ENCODE data around the gene SPARCL1.
"Not testable (repeated sequence)": the region's sequence is repeated elsewhere in the genome, so short reads cannot be mapped to it uniquely, and the experiment has no call there.

Gene SPARCL1

DNA sequence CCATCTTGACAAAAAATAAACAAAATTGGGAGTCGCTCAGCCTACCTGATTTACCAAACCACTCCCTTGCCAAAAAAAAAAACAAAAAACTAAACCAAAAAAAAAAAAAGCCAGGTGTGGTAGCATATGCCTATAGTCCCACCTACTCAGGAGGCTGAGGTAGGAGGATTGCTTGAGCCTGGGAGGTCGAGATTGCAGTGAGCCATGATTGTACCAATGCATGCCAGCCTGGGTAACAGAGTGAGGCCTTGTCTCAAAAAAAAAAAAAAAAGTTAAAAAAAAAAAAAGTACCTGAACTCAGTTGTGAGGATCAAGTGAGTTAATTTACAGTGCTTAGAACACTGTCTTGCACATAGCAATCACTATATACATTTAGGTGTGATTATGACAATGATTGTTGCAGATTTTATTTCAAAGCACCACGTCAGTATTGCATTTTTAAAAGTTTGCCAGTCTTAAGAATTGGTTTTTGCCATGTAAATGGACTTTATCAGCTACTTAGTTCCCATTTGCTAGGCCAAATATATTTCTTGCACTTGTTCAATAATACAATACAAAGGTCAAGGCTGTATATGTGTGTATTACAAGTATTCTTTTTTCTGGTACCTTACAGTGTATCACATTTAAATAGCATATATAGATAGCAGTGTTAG lies 102.2 kb downstream of the SPARCL1 start:
- Histone ChIP-seq H3K27ac (replicated peaks) (no peak overlapping the region), H3K27me3 (ENCODE audit: insufficient read depth, poor library complexity, severe bottlenecking) (no peaks in the 10 kb centered on the region), H3K4me3 (replicated peaks; ENCODE audit: insufficient read depth, low read length) (no peak overlapping the region)
- DNase-seq (ENCODE audit: low read depth in 1 of 2, low spot score in 1 of 2) = no peak
- TF ChIP-seq POLR2AphosphoS5 (IDR thresholded peaks at IDR 0.05; ENCODE audit: low read depth) (no peak), GABPA (IDR thresholded peaks at IDR 0.05; ENCODE audit: low read depth) (no peak), SPI1 (IDR thresholded peaks at IDR 0.05; ENCODE audit: borderline replicate concordance, low read depth) (no peak)
- TF ChIP-seq, protein P1, sequence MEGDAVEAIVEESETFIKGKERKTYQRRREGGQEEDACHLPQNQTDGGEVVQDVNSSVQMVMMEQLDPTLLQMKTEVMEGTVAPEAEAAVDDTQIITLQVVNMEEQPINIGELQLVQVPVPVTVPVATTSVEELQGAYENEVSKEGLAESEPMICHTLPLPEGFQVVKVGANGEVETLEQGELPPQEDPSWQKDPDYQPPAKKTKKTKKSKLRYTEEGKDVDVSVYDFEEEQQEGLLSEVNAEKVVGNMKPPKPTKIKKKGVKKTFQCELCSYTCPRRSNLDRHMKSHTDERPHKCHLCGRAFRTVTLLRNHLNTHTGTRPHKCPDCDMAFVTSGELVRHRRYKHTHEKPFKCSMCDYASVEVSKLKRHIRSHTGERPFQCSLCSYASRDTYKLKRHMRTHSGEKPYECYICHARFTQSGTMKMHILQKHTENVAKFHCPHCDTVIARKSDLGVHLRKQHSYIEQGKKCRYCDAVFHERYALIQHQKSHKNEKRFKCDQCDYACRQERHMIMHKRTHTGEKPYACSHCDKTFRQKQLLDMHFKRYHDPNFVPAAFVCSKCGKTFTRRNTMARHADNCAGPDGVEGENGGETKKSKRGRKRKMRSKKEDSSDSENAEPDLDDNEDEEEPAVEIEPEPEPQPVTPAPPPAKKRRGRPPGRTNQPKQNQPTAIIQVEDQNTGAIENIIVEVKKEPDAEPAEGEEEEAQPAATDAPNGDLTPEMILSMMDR (IDR thresholded peaks at IDR 0.05; ENCODE audit: insufficient read depth, low read length) = no peak
- TF ChIP-seq, protein P2, sequence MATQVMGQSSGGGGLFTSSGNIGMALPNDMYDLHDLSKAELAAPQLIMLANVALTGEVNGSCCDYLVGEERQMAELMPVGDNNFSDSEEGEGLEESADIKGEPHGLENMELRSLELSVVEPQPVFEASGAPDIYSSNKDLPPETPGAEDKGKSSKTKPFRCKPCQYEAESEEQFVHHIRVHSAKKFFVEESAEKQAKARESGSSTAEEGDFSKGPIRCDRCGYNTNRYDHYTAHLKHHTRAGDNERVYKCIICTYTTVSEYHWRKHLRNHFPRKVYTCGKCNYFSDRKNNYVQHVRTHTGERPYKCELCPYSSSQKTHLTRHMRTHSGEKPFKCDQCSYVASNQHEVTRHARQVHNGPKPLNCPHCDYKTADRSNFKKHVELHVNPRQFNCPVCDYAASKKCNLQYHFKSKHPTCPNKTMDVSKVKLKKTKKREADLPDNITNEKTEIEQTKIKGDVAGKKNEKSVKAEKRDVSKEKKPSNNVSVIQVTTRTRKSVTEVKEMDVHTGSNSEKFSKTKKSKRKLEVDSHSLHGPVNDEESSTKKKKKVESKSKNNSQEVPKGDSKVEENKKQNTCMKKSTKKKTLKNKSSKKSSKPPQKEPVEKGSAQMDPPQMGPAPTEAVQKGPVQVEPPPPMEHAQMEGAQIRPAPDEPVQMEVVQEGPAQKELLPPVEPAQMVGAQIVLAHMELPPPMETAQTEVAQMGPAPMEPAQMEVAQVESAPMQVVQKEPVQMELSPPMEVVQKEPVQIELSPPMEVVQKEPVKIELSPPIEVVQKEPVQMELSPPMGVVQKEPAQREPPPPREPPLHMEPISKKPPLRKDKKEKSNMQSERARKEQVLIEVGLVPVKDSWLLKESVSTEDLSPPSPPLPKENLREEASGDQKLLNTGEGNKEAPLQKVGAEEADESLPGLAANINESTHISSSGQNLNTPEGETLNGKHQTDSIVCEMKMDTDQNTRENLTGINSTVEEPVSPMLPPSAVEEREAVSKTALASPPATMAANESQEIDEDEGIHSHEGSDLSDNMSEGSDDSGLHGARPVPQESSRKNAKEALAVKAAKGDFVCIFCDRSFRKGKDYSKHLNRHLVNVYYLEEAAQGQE (IDR thresholded peaks at IDR 0.05; ENCODE audit: insufficient replicate concordance, low read depth) = no peak

DNA sequence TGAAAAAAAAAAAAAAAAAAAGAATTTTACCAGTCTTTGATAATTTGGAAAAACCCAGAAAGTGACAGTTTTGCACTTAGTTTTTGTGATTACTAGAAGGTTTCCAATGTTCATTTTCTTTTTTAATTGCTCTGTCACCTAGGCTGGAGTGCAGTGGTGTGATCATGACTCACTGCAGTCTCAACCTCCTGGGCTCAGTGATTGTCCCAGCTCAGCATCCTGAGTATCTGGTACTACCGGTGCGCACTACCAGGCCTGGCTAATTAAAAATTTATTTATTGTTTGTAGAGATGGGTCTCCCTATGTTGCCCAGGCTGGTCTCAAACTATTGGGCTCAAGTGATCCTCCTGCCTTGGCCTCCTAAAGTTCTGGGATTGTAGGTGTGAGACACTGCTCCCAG lies 103.5 kb downstream of the SPARCL1 start:
- no peaks in the 10 kb centered on the region for H3K27me3 ChIP-seq (ENCODE audit: insufficient read depth, poor library complexity, severe bottlenecking)
- H3K27ac ChIP-seq (replicated peaks) = no peak overlapping the region
- DNase-seq (ENCODE audit: low read depth in 1 of 2, low spot score in 1 of 2) = no peak
- H3K4me3 ChIP-seq (replicated peaks; ENCODE audit: insufficient read depth, low read length) = no peak overlapping the region
- TF ChIP-seq SPI1 (IDR thresholded peaks at IDR 0.05; ENCODE audit: borderline replicate concordance, low read depth) (no peak), POLR2AphosphoS5 (IDR thresholded peaks at IDR 0.05; ENCODE audit: low read depth) (no peak), GABPA (IDR thresholded peaks at IDR 0.05; ENCODE audit: low read depth) (no peak)
- TF ChIP-seq, protein P1 (IDR thresholded peaks at IDR 0.05; ENCODE audit: insufficient read depth, low read length) = no peak
- TF ChIP-seq, protein P2 (IDR thresholded peaks at IDR 0.05; ENCODE audit: insufficient replicate concordance, low read depth) = no peak

DNA sequence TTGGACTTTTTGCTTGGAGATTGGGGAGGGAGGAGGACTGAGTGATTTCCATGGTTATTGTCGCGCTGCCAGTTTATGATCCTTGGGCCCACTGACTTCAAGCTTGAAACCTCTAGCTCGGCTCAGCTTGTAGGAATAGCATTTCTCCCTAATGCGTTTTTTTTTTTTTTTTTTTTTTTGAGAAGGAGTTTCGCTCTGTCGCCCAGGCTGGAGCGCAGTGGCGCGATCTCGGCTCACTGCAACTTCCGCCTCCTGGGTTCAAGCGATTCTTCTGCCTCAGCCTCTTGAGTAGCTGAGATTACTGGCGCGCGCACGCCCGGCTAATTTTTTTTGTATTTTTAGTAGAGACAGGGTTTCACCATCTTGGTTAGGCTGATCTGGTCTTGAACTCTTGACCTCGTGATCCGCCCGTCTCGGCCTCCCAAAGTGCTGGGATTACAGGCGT lies 105.1 kb downstream of the SPARCL1 start:
- H3K27me3 ChIP-seq (ENCODE audit: insufficient read depth, poor library complexity, severe bottlenecking); DNase-seq (ENCODE audit: low read depth in 1 of 2, low spot score in 1 of 2); H3K4me3 ChIP-seq (replicated peaks; ENCODE audit: insufficient read depth, low read length); H3K27ac ChIP-seq (replicated peaks): not testable (repeated sequence)

All from HL-60 (cell line).